Duodenal mucosa (tissue), 2 donors: ENCODE measurements around the gene DEFB132.

Source experiments
- H3K27ac ChIP-seq: one replicate; pipeline ENCODE4 v1.7.0; 2013; ENCODE audit warnings: low read depth, low read length
- H3K27me3 ChIP-seq, 2 donors: one replicate each; pipeline ENCODE4 v1.7.0; 2013; ENCODE audit warnings: low read length in 2 of 2, control low read depth in 1 of 2; ENCODE audit not compliant: insufficient read depth in 2 of 2, control insufficient read depth in 1 of 2
- H3K36me3 ChIP-seq, 2 donors: one replicate each; pipeline ENCODE4 v1.7.0; 2013; ENCODE audit warnings: low read length in 2 of 2, control low read depth in 1 of 2; ENCODE audit not compliant: insufficient read depth in 2 of 2, control insufficient read depth in 1 of 2
- H3K4me1 ChIP-seq, 2 donors: one replicate each; pipeline ENCODE4 v1.7.0; 2013; ENCODE audit warnings: low read length in 2 of 2, control low read depth in 1 of 2; ENCODE audit not compliant: insufficient read depth in 2 of 2, control insufficient read depth in 1 of 2
- H3K4me3 ChIP-seq, 2 donors: one replicate each; pipeline ENCODE4 v1.7.0; 2013; ENCODE audit warnings: low read length in 2 of 2, low read depth in 1 of 2
- H3K9ac ChIP-seq, 2 donors: one replicate each; pipeline ENCODE4 v1.7.0; 2013; ENCODE audit warnings: low read length in 2 of 2, low read depth in 1 of 2
- H3K9me3 ChIP-seq, 2 donors: one replicate each; pipeline ENCODE4 v1.7.0; 2013; ENCODE audit warnings: low read length in 2 of 2, control low read depth in 1 of 2; ENCODE audit not compliant: control insufficient read depth in 1 of 2

Gene DEFB132

DNA sequence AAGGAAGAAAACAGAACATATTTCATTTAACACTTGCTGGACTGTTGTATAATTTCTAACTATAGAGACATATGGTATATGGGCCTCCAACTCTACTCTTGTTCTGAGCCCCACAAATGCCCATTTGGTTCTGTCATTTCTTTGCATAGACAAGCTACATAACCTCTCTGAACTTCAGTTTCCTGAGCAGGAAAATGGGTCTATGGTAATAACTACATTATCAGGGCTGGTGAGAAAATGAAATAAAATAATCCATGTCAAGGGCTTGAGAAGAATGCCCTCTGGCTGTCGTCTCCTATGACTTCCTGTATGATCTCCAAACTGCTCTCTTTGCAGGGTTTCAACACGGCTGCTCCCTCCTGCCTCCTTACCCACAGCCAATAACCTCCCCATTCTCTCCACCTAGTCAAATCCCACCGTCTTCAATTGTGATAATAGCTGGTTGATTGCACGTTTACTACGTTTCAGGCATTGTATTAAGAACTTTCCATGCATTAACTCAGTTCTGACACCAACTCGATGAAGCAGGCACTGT lies 51.8 kb downstream of the DEFB132 start:
- H3K4me3 ChIP-seq: peak overlapping the region; percentile 43 to 49
- H3K27ac ChIP-seq: peak overlapping the region; percentile 51
- H3K9ac ChIP-seq: peak overlapping the region in 1 of 2 donors; percentile 1
- H3K4me1 ChIP-seq: peaks cover 4 to 10% of the 10 kb centered on the region in 2 donors
- no peaks in the 10 kb centered on the region for H3K27me3 ChIP-seq
- no peaks in the 10 kb centered on the region for H3K36me3 ChIP-seq
- H3K9me3 ChIP-seq: no peaks in the 10 kb centered on the region

DNA sequence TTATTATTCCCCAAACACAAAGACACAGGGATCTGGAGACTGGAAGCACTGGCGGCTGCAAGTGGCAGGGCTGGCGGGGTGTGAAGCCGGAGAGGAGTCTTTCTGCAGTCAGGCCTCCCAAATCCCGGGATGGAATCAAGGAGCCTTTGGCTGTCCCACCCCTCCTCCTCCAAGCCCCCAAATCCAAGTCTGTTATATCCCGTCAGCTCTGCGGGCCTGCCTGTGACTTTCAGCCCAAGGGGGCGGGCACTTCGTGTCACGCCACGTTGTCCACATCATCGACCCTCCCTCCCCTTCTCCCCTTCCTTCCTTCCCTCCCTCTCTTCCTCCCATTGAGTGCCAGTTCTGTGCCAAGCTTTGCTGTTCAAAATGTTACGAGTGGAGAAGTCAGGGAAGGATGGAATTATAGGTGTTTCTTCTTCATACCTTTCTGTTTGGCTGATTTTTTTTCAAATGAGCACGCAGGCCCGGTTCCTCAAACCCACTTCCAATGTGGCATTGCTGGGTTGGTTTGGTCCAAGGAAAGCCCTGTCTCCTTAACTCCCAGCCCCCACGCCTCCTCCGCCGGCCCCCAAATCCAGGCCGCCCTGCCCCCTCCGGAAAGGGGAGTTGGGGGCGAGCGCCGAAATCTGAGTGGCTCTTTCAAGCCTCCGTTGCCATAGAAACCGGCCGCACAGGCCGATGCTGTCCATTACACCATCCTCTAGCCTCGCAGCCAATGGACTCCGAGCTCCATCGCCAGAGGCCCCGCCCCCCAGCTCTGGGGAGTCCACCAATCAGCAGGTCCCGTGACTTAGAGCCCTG lies 52.5 kb downstream of the DEFB132 start:
- Histone ChIP-seq H3K9ac (peak overlapping the region in 1 of 2 donors; percentile 1), H3K9me3 (no peaks in the 10 kb centered on the region), H3K4me3 (peak overlapping the region; percentile 43 to 49), H3K27ac (peak overlapping the region; percentile 65), H3K27me3 (no peaks in the 10 kb centered on the region), H3K4me1 (peaks cover 4 to 10% of the 10 kb centered on the region in 2 donors), H3K36me3 (no peaks in the 10 kb centered on the region)

DNA sequence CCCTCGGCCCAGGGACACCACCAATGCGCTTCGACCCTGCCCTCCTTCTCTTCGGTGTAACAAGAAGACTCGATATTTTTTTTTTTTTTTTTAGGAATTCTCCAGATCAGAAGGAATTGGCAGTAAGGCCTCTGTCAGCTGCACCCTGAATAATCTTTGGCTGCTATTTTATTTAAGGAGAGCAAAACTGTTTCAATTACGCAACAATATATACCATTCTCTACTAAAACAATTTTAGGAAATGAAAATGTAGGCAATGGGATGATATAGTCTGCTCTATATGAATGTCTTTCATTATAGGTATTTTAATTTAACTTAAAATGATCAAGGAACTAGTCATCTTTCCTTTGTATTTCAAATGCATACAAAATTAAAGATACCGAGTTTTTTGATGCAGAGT lies 53.1 kb downstream of the DEFB132 start:
- Histone ChIP-seq H3K9me3 (no peaks in the 10 kb centered on the region), H3K4me3 (peak overlapping the region in 1 of 2 donors; percentile 49), H3K4me1 (peaks cover 4 to 10% of the 10 kb centered on the region in 2 donors), H3K27ac (no peak overlapping the region), H3K9ac (no peak overlapping the region), H3K36me3 (no peaks in the 10 kb centered on the region), H3K27me3 (no peaks in the 10 kb centered on the region)
